DMS114 treated with DMSO at 0.1 percent for 48 hours (cell line): ENCODE results near the gene PRG3.
"Not testable (repeated sequence)": the region's sequence is repeated elsewhere in the genome, so short reads cannot be mapped to it uniquely, and the experiment has no call there.

Experiments used
- DNase-seq: peaks from one replicate; lab custom pipeline; 2025; ENCODE audit not compliant: unreplicated experiment; lab: John Stamatoyannopoulos, UW

The PRG3 gene

DNA sequence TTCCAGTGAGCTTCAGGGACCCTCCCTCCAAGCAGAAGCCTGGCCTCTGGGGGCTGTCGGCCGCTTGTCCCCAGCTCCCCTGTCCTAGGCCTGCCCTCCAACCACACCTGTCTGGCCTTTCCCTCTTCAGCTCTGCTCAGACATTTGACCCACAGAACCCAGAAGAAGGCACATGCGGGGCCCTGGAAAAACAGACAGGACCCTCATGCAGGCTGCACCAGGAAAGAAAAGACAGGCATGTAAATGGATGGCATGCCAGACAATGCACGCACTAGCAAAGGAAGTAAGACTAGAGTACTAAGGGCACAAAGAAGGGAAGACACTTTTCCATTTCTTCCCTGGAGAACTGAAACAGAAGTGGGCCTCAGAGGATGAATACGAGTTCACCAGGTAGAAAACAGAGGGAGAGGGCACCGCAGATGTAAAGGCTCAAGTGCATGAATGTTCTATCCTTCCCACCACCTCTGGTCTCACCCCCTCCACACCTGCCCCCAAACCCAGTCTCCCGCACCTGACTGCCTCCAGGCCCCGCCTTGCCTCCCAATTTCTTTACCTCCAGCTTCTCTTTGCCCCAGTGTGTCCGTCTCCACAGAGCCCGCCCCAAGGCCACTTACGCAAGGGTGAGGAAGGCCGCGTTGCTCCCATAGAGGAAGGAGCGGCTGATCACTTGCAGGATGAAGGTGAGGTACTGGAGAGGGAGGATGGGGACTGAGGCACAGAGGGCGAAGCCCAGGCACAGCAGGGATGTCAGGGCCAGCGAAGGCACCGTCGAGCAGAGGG is 28.6 kb upstream of the PRG3 start:
- no peak for DNase-seq

DNA sequence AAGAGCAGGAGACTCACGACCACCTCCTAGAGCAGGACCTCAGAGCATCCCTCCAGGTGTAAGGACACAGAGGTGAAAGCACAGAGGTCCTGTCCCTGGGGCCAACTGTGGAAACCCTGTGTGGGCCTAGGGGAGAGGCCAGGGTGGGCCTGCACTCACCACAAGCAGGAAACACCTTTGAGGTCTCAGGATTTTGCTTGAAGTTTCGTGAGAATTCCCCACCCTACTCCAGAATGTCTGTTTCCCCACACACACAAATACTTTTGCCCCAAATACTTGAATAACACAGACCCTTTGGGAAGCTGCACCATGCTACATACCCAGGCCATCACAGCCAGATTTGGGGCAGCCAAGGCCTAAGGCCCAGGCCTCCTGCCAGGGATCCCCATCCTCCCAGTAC is 27.8 kb upstream of the PRG3 start:
- no peak for DNase-seq

DNA sequence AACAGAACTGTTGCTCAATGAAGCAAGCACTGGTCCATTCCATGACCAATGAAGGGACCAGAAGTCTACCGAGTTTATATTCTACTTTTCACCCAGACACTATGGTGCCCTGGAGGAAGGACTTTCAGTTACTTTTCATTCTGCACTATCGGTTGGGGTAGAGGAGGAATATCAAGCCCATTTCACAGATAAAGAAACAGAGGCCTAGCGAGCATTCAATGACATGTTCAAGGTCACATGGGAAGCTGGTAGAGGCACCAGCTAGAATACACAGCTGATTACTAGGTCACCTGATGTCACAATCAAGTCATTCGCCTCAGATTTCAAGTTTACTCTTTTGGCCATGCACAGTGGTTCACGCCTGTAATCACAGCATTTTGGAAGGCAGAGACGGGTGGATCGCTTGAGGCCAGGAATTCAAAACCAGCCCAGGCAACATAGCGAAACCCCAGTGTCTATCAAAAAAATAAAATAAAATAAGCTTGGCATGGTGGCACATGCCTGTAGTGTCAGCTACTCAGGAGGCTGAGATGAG is 27.1 kb upstream of the PRG3 start:
- no peak for DNase-seq

DNA sequence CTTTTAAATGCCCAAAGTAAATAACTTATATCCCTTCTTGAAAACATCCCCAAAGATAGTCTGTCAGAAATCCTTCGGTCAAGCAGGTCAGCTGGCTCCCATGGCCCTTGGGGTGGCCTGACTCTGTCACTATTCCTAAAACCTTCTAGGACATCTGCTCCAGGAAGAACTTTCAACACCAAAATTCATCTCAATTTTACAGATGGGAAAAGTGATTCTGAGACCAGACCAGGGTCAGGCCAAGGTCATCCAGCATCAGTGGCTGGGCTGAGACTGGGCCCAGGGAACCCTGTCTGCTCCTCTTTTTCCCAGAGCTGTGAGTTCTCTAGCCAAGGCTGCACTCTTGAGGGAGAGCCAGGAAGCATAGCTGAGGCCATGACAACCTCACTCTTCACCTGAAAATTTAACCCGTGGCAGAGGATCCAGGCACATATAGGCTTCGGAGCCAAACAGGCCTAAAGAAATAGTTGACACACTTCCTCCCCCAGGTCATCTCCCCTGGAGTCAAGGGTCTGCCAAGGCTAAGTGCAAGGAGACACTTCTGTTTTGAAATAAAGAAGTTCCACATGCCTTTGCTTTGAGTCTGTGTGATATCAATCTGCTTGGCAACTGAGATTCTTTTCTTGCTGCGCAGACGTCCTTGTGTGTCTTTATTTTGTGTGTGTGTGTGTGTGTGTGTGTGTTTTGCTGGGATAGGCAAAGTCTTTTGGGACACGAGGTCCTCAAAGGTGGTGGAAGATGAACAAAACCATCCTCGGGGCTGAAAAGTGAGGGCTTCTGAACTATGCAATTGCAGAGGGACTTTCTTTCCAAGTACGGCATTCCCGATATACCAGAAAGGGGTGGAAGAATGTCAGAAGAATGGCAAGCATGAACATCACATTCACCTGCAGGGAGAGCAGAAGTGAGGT is 26.3 kb upstream of the PRG3 start:
- DNase-seq: no peak

DNA sequence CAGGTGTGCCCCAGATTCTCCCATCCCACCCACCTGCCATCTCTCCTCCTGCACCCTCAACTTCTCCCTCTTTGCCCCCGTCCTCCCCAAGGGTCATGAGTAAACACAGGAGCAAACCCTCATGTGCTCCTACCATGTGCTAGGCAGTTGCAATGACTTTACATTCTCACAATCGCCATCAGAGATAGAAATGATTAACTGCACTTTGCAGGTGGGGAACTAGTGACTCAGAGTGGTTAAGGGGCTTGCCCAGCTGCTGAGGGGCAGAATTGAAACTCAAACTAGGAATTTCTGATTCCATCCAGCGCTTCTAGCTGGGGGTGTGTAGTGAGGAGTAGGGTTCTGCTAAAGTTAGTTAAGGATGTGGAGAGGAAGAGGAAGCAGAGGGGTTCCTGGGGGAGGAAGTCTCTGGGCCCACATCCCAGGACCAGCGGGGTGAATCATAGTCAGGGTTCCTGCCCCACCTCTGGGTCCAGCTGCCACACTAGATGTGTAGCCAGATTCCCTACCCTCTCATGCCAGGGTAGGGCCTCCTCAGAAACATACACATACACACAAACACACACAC is 25.5 kb upstream of the PRG3 start:
- DNase-seq: no peak

DNA sequence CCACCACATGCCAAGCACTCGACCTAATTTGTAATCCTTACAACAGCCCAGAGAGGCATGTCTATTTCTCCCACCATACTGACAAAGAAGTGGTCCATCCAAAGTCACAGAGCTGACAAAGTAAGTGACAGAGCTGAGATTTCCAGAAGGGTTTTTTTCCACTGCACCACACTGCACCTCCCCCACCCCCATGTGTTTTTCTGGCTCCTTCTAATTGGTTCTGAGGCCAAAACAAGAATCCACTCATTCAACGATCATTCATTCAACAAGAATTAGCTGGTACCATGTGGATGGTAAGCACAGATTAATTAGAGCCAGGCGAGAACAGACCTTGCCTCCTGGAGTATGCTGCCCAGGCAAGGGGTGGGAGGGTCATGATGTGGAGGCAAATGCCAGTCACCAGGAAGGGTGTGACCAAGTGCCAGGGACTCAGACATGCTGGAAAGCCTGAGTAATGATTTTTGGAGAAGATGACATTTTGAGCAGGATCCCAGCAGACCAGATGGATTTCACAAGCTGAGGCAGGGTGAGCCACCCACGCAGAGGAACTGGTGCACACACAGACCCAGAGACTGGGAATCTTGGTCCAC is 24.4 kb upstream of the PRG3 start:
- DNase-seq: no peak

DNA sequence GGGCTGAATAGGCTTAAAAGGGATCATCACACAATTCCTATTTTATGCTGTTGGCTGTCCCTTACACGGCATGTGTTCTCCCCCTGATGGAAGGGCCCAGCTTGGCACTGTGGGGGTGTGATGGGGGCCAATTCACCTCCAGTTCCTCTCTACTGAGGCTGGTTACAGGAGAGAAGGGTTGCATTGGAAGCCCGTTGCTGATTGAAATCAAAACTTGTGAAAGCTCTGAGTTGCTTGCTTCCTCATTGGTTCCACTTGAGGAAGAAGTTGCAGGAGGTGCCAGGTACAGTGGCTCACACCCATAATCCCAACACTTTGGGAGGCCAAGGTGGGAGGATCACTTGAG is 22.8 kb upstream of the PRG3 start:
- no peak for DNase-seq

DNA sequence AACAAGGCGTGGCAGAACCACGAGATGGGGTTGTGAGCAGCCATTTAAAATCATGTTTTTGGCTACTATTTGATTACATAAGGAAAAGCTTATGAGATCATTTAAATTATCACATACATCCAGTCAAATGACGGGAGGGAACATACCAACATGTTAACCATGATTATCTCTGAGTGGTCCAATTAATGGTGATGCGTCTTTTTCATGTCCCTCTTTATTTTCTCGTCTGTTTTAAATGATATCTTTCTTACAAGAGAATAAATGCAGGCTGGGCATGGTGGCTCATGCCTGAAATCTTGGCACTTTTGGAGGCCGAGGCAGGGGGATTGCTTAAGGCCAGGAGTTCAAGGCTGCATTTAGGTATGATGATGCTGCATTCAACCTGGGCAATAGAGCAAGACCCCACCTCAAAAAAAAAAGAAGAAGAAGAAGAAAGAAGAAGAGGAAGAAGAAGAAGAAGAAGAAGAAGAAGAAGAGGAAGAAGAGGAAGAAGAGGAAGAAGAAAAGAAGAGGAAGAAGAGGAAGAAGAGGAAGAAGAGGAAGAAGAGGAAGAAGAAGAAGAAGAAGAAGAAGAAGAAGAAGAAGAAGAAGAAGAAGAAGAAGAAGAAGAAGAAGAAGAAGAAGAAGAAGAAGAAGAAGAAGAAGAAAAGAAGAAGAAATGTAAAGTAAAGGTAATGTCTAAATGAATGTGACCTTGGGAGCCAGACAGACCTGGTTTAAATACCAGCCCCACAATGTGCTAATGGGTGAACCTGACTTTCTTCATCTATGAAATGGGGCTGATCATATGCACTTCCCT is 22.3 kb upstream of the PRG3 start:
- DNase-seq: not testable (repeated sequence)

DNA sequence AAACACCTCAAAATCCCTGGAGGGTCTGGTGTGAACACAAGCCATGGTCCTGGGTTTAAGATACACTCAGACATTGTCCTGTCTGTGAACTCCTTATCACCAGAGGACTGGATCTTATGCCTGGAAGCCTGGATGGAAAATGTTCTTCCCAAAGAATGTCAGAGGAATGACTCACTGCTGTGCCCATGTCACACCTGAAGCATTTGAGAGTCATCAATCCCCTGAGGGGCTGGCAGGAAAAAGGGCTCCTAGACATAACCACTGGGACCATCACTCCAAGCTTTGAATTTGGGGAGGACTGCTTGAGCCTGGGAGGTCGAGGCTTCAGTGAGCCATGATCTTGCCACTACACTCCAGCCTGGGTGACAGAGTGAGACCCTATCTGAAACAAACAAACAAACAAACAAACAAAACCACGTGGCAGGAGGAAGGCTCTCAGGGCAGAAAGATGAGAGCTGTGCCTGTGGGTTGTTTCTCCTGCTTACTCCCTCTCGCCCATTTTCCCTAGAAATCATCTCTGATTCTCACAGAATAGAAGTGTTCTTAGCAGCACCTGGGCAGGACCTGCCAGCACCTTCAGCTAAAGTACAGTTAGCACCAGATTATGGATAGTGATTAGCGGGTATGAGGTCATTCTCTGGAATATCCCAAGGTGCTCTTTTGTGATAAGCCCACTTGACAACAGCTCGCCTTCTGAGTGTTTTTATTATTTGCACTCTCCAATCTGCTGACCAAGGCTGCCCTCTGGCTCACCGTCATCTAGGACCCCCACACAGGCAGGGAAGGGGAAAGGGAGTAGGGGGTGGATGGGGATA is 21.4 kb upstream of the PRG3 start:
- DNase-seq: no peak

DNA sequence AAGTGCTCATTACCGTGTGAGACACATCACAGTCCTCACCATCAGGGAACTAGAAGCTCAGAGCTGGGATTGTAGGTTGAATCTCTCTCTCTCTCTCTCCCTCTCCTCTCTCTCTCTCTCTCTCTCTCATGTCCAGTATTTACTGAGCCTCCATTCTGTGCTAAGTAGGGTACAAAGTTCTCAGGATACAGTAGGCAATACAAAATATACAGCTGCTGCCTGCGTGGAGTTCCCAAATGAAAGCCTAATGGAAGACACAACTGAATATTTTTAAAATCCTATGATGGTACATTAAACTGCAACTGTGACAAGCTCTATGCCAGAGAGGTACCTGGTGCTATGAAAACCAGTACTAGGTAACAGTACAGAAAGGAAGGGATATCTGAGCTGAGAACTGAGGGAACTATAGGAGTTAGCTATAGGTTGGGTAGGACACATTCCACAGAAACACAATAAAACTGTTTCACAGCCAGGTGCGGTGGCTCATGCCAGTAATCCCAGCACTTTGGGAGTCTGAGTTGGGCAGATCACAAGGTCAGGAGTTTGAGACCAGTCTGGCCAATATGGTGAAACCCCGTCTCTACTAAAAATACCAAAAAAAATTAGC is 19.1 kb upstream of the PRG3 start:
- DNase-seq: no peak

DNA sequence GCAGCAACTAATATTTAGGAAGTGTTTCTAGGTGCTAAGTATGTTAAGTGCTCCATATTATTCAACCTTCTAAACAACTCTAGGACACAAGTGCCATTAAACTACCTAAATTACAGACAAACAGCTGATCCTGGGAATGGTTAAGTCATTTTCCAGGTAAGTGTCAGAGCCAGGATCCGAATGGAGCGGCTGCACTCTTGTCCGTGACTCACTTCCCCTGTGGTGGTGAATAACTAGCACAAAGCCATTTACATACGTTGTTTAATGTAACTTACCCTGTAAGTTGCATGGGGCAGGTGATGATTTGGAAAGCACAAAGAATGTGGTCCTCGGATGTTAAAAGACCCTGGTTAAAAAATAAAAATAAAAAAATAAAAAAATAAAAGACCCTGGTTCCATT is 18.3 kb upstream of the PRG3 start:
- DNase-seq: no peak

DNA sequence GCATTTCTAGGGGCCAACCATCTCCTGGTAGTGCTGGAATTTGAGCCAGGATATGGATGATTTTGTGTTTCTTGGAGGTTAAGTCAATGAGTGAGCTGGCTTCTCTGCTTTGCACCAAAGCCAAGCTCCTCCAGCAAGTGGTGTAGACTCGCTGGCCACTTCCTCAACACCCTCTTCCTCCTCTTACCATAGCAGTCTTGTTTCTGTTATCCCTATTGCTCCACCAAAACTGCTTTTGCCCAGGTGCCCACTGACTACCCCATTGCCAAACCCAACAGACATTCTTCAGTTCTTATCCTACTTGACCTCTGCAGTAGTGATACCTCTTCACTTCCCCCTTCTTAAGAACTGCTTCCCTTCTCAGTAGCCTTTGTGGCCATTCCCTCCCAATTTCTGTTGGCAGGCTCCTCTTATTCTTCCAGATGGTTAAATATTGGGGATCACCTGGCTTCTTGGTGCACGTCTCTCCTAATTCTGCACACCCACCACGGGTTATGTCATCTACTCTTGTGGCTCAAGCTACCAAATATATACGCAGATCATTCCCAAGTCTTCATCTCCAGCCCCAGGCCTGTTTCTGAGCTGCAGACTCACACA is 16.5 kb upstream of the PRG3 start:
- DNase-seq: no peak

DNA sequence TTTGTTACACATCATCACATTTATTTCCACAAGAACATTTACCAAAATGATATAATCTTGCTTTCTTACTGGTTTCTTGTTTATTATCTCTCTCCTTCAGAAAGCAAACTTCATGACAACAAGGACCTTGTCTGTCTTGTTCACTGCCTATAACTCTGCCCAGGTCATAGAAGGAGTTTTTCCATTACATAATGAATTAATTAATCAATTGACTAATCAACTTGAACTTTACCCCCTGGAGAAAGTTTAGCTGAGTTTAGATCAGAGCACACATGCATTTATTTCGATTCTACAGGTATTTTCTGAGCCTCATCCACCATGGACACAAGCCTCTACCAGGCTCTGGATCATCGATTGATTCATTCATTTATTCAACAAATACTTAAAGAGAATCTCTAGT is 15.8 kb upstream of the PRG3 start:
- DNase-seq: no peak

DNA sequence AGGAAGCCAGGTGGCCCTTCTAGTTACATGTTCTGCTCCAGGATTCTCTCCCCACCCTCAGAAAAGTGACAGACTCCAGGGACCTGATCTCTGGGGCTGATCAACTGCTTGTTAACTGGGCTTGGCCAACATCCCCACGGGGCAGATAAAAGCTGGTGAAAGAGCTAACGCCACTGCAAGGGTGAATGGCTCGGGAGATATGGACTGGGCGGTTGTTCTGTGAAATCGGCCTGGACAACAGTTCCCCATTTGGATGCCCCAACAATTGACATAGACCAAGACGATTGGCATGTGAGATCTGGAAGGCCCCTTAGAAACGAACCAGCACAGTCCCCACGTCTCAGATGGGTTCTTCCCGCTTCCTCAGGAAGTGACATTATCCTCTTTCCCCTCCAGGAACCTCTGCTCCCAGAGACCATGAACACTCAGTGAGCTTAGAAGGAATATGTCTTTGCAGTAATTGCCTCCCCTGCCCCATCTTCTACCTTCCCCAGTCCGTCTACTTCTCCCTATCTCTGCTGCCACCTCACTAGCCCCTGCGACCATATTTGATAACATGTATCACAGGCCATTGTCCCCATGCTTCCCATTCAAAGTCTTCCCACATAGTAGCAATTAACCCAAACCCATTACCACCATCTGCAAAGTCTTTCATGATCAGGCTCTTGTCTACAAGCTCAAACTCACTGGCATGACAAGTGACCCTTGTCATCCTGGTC is 15.1 kb upstream of the PRG3 start:
- no peak for DNase-seq

DNA sequence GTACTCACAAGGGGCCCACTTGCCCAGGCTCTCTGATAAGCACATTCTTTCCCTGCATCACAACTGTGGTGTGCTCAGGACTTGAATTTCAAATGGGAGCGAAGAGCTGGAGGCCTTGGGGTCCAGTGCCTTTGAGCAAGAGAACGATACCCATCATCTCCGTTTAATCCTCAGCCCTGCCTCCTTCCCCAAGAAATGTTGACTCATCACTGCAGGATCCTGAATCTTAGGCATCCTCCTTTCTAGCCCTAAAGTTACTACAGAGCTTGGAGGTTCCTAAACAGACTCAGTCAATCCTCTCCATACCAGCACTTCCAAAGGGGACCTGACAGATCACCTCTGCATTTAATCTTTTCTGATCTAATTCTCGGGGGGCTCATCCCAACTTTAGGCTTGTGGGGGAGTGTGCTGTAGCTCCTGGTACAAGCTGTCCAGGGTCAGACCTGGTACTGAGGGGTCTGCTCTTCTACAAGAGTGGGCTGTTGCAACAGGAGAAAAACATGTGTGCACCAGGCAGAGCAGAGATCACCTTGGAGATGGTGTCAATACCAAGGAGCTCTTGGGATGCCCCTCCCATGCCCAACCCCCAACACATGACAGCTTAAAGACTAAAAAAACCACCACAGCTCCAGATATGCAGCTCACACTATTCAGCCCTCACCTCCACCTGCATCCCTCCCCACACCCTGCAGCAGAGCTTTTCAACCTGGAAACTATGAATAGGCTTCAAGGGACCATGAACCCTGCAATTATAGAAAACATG is 13.4 kb upstream of the PRG3 start:
- DNase-seq: no peak

DNA sequence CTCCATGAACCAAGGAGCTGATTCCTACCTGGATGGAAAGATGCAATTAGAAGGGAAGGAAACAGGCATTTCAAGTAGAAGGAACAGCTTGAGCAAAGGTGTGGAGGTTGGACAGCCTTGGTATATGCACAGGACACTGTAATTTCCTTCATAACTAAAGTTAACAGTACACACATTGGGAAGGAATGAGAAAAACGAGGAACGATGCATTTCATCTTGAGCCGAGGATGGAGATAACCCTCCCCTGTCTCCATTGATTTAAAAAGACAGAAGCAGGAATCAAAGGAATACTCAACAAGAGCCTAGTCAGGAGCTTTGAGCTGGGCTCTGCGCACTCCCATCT is 11.8 kb upstream of the PRG3 start:
- no peak for DNase-seq

DNA sequence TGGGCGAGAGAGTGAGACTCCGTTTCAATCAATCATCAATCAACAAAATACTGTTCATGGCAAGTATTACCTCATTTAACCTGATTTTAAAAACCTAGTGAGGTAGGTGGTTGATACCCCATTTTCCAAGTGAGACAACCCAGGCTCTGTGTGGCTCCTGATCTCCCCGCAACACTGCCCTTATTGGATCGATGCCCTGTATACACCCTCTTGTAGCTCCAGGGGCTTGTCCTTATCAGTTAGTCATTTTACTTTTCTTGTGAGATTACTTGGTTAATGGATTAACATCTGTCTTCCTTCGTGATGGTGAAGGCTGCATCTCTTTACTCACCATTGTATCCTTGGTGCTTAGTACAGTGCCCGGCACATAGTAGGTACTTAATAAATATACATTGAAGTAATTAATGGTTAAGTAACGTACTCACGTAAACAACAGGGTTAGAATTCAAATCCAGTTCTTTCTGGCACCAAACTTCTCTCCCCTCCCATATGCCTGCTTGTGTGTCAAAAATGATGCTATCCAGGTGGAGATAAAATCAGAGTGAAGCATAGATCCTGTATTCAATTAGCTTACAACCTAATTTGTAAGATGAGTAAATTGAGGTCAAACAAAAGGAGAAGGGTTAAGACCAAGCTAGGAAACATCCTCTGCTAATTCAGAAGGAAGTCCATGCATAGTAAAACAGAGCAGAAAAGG is 11.3 kb upstream of the PRG3 start:
- no peak for DNase-seq
